Activated CD8-positive, alpha-beta T cell treated with anti-CD3 and anti-CD28 coated beads, Interleukin-2, amount 10 ng/mL, durations not matched to agents 7 days and 5 days (primary cell): Measurements from ENCODE around the gene SGMS1. TPM values are rescaled to one million over a fixed set of nuclear protein-coding genes. Genes with fewer than 3 reads are reported as not detected.

Source experiments
- ATAC-seq: fragments of 150-1000 bp; cut with Tn5 transposase; one replicate; pipeline ENCODE4 v1.10.0; 2021; ENCODE audit warnings: moderate library complexity
- CTCF ChIA-PET: fragments of 350-600 bp; sonication (Branson Sonifier 250); formaldehyde crosslinking; loops from one replicate; lab custom pipeline; 2021; ENCODE audit warnings: antibody characterized with exemption; lab: Charles Lee
- POLR2A ChIA-PET: fragments of 350-600 bp; sonication (Branson Sonifier 250); formaldehyde crosslinking; loops from one replicate; lab custom pipeline; 2021; ENCODE audit warnings: antibody characterized with exemption; lab: Charles Lee
- DNase-seq: peaks from one replicate; pipeline ENCODE4 v3.0.0-alpha.2; 2020
- H3K27ac Mint-ChIP-seq: one replicate; pipeline ENCODE4 v1.8.0; 2021; ENCODE audit warnings: mild to moderate bottlenecking, mixed read lengths
- H3K27me3 Mint-ChIP-seq: one replicate; pipeline ENCODE4 v1.8.0; 2021; ENCODE audit warnings: low read depth, mixed read lengths
- H3K36me3 Mint-ChIP-seq: one replicate; pipeline ENCODE4 v1.8.0; 2021; ENCODE audit warnings: low read depth, mixed read lengths
- H3K4me1 Mint-ChIP-seq: one replicate; pipeline ENCODE4 v1.8.0; 2021; ENCODE audit warnings: low read depth, mixed read lengths
- H3K4me3 Mint-ChIP-seq: one replicate; pipeline ENCODE4 v1.8.0; 2021; ENCODE audit warnings: mild to moderate bottlenecking, mixed read lengths
- H3K9me3 Mint-ChIP-seq: one replicate; pipeline ENCODE4 v1.8.0; 2022; ENCODE audit warnings: mixed read lengths; ENCODE audit not compliant: insufficient read depth
- total RNA-seq, 2 experiments: library from RNA; stranded (reverse); gene quantifications; one replicate each; pipeline ENCODE4 v1.2.3, GENCODE V29; 2021

Gene SGMS1
- total RNA-seq, 2 experiments from 2014 or later, result 14.2 to 16.4 TPM

DNA sequence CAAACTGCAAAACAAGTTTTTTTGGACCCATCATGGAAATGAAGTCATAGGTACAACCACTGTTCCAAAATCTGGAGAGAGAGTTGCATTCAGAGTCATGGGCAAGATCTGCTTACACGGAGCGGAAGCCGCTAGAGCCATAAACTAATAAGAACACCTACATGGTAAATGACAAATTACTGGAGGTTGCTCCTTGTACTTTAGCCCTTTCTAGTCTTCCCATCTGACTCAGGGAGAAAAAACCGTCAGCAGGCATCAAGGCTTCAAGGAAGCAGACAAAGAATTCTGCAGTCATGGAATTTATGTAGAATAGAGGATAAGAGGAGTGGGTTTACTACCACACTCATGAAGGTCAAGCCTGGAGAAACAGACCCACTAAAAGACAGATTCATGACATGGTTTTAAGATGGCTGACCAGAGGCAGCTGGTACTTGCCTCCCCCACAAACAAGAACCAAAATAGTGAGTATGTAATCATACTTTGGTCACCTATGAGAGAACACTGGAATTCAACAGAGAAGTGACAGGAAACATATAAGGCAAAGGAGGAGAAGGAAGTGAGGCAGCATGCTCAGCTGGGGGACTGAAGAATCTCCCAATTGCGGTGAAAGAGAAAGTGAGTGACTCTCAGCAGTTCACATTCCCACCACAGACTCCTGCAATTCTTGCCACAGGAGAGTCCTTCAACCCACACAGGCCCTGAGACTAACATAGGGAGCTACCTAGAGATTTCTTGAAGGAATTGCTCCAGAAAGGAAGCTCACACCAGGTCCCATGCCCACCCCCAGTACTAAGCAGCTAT lies 330.0 kb downstream of the SGMS1 start:
- no peak overlapping the region for H3K27ac Mint-ChIP-seq
- POLR2A ChIA-PET, result no interaction called here
- CTCF ChIA-PET, result no interaction called here
- peaks cover 2% of the 10 kb centered on the region for H3K27me3 Mint-ChIP-seq
- DNase-seq, result no peak
- no peak overlapping the region for H3K4me3 Mint-ChIP-seq
- no peak for ATAC-seq
- peaks cover under 1% of the 10 kb centered on the region for H3K9me3 Mint-ChIP-seq
- H3K36me3 Mint-ChIP-seq, result no peaks in the 10 kb centered on the region
- peaks cover 2% of the 10 kb centered on the region for H3K4me1 Mint-ChIP-seq

DNA sequence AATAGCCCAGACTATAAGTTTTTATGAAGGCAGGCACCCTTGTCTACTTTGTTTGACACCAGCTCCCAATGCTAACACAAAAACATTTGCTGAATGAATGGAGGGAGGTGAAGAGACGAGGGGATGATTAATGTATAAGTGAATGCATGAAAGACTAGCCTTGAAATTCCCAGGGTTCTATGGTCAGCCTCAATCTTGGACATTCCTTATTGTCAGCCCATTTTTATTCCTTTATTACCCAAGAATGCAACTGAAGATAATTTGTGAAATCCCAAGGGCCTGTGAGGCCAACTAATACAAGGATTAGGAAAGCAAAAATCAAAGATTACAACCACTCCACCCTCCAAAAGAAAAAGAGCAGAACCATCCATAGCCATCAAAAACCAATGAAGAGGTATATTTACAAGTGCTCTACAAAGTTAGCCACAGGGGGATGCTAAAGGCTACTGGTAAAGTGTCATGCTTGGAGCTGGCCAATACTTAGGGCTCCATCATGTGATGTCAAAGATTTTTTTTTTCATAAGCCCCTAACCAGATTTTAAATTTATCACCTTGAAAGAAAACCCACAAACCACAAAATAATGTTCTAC lies 332.4 kb downstream of the SGMS1 start:
- ChIA-PET POLR2A (no interaction called here), CTCF (no interaction called here)
- H3K27me3 Mint-ChIP-seq, result peaks cover 5% of the 10 kb centered on the region
- DNase-seq (no peak), ATAC-seq (no peak)
- peaks cover 2% of the 10 kb centered on the region for H3K4me1 Mint-ChIP-seq
- no peak overlapping the region for H3K4me3 Mint-ChIP-seq
- H3K27ac Mint-ChIP-seq, result no peak overlapping the region
- no peaks in the 10 kb centered on the region for H3K36me3 Mint-ChIP-seq
- H3K9me3 Mint-ChIP-seq, result no peaks in the 10 kb centered on the region

- ATAC-seq (no peak), DNase-seq (no peak)
- peaks cover 2% of the 10 kb centered on the region for H3K4me1 Mint-ChIP-seq
- H3K4me3 Mint-ChIP-seq, result no peak overlapping the region
- ChIA-PET CTCF (no interaction called here), POLR2A (no interaction called here)
- H3K36me3 Mint-ChIP-seq, result no peaks in the 10 kb centered on the region
- no peak overlapping the region for H3K27ac Mint-ChIP-seq
- H3K9me3 Mint-ChIP-seq, result no peaks in the 10 kb centered on the region
- peaks cover 11% of the 10 kb centered on the region for H3K27me3 Mint-ChIP-seq
These were observed 334.6 kb downstream of the SGMS1 start for GRCh38 chr10:50289196-50289595.

GRCh38 chr10:50286996-50287803 lies 336.6 kb downstream of the SGMS1 start:
- CTCF ChIA-PET, result no interaction called here
- Mint-ChIP-seq H3K27me3 (peaks cover 24% of the 10 kb centered on the region), H3K27ac (no peak overlapping the region), H3K4me3 (no peak overlapping the region), H3K36me3 (no peaks in the 10 kb centered on the region), H3K9me3 (no peaks in the 10 kb centered on the region), H3K4me1 (no peaks in the 10 kb centered on the region)
- POLR2A ChIA-PET, result no interaction called here
- no peak for ATAC-seq
- DNase-seq, result no peak

GRCh38 chr10:50286517-50286916 lies 337.2 kb downstream of the SGMS1 start:
- Mint-ChIP-seq H3K36me3 (no peaks in the 10 kb centered on the region), H3K27me3 (peaks cover 30% of the 10 kb centered on the region), H3K27ac (no peak overlapping the region), H3K4me3 (no peak overlapping the region), H3K9me3 (no peaks in the 10 kb centered on the region), H3K4me1 (no peaks in the 10 kb centered on the region)
- POLR2A ChIA-PET, result no interaction called here
- no peak for ATAC-seq
- CTCF ChIA-PET, result no interaction called here
- no peak for DNase-seq

DNA sequence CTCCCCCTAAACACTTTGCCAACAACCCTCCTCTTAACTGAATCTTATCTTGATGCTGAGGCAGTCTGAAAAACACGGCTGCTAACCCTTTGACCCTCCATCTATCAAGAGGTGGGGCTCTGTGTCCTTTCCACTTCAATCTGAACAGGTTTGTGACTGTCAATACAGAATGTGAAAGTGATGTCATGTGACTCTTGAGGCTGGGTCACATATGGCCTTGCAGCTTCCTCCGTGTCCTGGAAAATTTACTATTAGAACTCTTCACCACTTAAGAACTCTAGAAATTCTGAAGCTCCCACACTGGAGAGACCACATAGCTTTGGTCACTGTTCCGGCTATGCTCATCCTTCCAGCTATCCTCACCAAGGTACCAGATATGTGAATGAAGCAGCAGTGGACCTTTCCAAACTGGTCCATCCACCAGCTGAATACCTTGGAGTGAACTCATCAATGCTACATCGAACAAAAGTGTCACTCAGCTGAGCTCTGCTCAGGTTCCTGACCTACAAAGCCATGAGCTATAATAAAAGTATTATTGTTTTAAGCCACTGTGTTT lies 341.7 kb downstream of the SGMS1 start:
- H3K4me1 Mint-ChIP-seq, result no peaks in the 10 kb centered on the region
- no peak overlapping the region for H3K27ac Mint-ChIP-seq
- DNase-seq (no peak), ATAC-seq (no peak)
- CTCF ChIA-PET, result no interaction called here
- POLR2A ChIA-PET, result no interaction called here
- no peak overlapping the region for H3K4me3 Mint-ChIP-seq
- H3K36me3 Mint-ChIP-seq, result no peaks in the 10 kb centered on the region
- no peaks in the 10 kb centered on the region for H3K9me3 Mint-ChIP-seq
- peaks cover 44% of the 10 kb centered on the region for H3K27me3 Mint-ChIP-seq

GRCh38 chr10:50281210-50281966 lies 342.4 kb downstream of the SGMS1 start:
- Mint-ChIP-seq H3K27me3 (peaks cover 51% of the 10 kb centered on the region), H3K9me3 (no peaks in the 10 kb centered on the region), H3K4me1 (no peaks in the 10 kb centered on the region), H3K36me3 (no peaks in the 10 kb centered on the region), H3K27ac (no peak overlapping the region), H3K4me3 (no peak overlapping the region)
- ATAC-seq, result no peak
- no peak for DNase-seq
- POLR2A ChIA-PET, result no interaction called here
- CTCF ChIA-PET, result no interaction called here

DNA sequence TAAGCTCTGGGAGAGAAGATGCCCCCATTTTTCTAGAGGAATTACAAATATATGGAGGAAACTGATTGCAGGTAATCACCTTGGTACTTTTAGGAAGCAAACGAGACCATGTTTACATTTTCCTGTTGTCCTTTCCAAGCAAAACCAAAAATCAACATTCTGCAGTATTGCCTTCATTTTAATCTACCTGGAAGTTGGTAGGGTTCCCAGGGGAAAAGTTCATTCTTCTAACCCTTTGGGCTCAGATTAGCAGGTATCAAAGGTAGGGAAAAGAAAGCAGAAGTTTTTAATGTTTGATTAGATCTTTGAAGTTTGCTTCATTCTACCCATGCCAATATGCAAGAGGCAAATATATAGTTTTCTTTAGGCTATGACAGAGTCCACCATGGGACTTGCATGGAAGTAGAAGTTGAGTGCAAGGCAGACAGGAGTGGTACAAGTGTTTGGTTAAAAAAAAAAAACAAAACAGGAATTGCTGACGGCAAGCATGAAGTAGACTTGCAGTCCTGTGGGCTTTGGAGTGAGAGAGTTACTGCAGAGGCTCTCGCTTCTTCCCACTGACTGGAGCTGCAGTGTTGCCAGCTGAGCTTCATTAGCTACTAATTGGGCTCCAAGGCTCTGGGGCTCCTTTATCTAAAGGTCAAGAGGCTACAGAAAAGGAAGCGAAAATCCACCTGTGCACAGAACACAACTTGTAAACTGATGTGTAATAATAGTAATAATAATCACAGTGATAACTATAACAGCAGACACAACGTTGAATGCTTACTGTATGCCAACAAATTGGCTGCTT lies 343.5 kb downstream of the SGMS1 start:
- CTCF ChIA-PET, result no interaction called here

DNA sequence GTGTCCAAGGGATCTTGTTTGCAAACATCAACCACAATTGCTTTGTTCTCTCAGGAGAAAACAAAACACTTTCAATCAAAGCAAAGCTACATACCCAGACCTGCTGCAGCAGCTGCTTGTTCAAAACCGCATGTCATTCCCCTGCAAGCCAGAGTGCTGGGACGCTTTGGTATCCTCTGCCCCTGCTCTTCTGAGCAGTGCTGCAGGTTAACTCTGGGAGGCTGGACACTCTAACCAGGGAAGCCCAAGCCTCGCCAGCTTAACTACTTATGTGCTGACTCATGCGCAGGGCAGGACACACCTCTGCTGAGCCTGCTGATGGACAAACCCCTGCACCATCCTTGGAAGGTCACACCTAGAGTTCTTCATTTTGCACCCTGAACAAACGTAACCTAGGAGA lies 344.3 kb downstream of the SGMS1 start:
- peaks cover 56% of the 10 kb centered on the region for H3K27me3 Mint-ChIP-seq
- no peaks in the 10 kb centered on the region for H3K4me1 Mint-ChIP-seq
- POLR2A ChIA-PET, result no interaction called here
- ATAC-seq (no peak), DNase-seq (no peak)
- no peaks in the 10 kb centered on the region for H3K9me3 Mint-ChIP-seq
- H3K27ac Mint-ChIP-seq, result no peak overlapping the region
- H3K4me3 Mint-ChIP-seq, result no peak overlapping the region
- CTCF ChIA-PET, result no interaction called here
- no peaks in the 10 kb centered on the region for H3K36me3 Mint-ChIP-seq

More for the DNA sequence above, 343.5 kb downstream of the SGMS1 start:
- no peaks in the 10 kb centered on the region for H3K4me1 Mint-ChIP-seq
- POLR2A ChIA-PET, result no interaction called here
- H3K9me3 Mint-ChIP-seq, result no peaks in the 10 kb centered on the region
- H3K27me3 Mint-ChIP-seq, result peaks cover 55% of the 10 kb centered on the region
- H3K27ac Mint-ChIP-seq, result no peak overlapping the region
- DNase-seq (no peak), ATAC-seq (no peak)
- no peak overlapping the region for H3K4me3 Mint-ChIP-seq
- no peaks in the 10 kb centered on the region for H3K36me3 Mint-ChIP-seq

DNA sequence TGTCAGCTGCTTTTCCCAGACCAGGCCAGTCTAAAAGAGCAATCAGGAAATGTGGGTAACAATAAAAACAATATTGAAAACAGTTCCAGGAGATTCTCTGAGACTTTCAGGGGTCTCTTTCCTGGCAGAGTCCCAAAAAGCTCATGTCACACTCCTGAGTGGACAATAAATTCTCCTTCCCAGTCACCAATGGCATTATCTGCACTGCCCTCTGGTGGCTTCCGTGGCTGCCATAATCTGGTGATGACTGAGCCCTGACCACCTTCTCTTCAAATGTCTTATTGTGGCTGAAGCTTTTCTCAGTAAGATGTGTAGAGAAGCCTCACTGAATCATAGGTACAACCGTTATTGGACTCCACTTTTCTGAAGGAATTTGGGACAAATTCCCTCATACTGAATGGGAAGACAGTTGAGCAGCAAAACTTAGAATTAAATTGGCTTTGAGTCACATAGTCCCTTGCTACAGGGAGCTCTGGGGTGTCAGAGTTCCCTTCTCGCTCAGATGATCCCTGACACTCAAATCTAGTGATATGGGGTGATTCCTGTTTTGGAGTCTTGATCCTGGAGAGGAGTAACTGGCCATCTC lies 348.0 kb downstream of the SGMS1 start:
- ATAC-seq (no peak), DNase-seq (peak; percentile 53)
- POLR2A ChIA-PET, result no interaction called here
- no peaks in the 10 kb centered on the region for H3K36me3 Mint-ChIP-seq
- H3K4me1 Mint-ChIP-seq, result no peaks in the 10 kb centered on the region
- no peak overlapping the region for H3K4me3 Mint-ChIP-seq
- peaks cover 38% of the 10 kb centered on the region for H3K27me3 Mint-ChIP-seq
- CTCF ChIA-PET, result interaction anchor here (0.7 to 2.5 kb wide), 8 partner anchors 9 to 683 kb away, joined by 3 to 15 read pairs (median 4); no protein-coding TSS in a partner anchor
- no peak overlapping the region for H3K27ac Mint-ChIP-seq
- H3K9me3 Mint-ChIP-seq, result no peaks in the 10 kb centered on the region
